ENCODE measurements around the gene SLC35E4.
"Not testable (repeated sequence)": the region's sequence is repeated elsewhere in the genome, so short reads cannot be mapped to it uniquely, and the experiment has no call there.

The SLC35E4 gene

DNA sequence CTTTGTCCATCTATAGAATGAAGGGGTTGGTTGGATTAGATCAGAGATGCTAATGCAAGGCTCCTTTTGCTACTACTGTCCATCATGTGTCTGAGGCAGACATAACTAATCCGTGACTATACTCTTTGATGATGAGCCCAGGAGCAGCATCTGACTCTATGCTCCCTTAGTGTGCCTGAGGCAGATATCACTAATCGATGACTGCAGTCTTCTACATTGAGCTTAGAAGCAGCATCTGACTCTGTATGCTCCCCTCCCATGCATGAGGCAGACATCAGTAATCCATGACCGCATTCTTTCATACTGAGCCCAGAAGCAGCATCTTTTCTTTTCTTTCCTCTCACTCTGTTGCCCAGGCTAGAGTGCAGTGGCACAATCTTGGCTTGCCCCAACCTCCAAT is 24.4 kb upstream of the SLC35E4 start:
- no peak for DNase-seq (ENCODE audit: low spot score)

DNA sequence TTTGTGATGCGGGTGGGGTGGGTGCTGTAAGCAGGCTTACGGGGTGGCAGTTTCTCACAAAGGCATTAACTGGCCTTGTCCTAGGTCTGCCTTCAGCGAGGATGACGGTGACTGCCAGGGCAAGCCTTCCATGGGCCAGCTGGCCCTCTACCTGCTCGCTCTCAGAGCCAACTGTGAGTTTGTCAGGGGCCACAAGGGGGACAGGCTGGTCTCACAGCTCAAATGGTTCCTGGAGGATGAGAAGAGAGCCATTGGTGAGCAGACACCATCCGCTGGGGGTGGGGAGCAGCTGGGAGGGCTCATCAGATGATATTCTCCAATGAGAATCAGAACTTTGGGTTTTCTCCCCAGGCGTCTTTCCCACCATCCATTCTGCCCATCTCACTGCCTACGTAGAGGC is 22.8 kb upstream of the SLC35E4 start:
- DNase-seq (ENCODE audit: low spot score), result no peak

DNA sequence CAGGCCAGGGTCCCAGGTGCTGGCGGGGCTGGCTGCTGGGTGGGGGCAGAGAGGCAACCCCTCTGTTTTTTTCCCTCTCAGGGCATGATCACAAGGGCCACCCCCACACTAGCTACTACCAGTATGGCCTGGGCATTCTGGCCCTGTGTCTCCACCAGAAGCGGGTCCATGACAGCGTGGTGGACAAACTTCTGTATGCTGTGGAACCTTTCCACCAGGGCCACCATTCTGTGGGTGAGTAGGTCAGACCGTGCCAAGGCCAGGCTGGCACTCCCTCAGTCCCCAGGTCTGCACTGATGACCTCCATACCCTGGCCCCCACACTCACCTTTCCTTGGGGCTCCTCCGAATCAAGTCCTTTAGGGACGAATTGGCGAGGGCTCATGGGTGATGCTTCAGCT is 21.3 kb upstream of the SLC35E4 start:
- DNase-seq (ENCODE audit: low spot score), result no peak

DNA sequence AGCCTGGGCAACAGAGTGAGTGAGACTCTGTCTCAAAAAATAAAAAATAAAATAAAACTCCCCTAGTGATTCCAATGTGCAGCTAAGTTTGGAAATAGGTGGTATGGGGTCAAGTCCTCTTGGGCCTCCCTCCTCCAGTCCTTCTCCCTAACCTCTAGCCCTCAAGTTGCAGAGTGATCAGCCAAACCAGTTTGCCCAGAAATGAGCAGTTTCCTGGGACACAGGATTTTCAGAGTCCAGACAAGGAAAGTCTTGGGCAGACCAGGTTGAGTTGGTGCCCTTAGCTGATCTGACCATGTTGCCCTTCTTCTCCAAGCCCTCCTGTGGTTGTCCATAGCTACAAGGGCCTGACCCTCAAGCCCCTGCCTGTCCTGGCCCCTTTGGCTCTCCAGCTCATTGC is 20.7 kb upstream of the SLC35E4 start:
- no peak for DNase-seq (ENCODE audit: low spot score)

DNA sequence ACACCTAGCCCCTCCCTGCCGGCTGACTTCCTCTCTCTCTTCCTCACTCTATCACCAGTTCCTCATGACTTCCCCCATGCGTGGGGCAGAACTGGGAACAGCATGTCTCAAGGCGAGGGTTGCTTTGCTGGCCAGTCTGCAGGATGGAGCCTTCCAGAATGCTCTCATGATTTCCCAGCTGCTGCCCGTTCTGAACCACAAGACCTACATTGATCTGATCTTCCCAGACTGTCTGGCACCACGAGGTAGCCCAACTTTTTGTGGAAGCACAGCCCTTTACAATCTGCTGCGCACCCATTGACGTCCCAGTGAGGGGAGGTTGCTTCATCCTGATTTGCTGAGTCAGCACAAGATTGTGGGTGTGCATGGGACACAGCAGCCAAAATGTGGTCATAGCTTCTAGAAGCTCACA is 20.0 kb upstream of the SLC35E4 start:
- no peak for DNase-seq (ENCODE audit: low spot score)

DNA sequence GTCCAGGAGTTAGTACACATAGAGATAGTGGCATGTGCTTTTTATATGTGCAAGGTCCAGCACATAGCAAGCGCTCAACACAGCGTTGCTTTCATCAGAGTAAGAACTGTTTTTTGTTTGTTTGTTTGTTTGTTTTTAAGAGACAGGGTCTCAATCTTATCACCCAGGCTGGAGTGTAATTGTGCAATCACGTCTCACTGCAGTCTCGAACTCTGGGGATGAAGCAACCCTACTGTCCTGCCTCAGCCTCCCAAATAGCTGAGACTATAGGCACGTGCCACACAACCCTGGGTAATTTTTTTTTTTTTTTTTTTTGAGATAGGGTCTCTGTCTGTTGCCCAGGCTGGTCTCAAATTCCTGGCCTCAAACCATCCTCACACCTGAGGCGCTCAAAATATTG is 17.8 kb upstream of the SLC35E4 start:
- DNase-seq (ENCODE audit: low spot score), result no peak

DNA sequence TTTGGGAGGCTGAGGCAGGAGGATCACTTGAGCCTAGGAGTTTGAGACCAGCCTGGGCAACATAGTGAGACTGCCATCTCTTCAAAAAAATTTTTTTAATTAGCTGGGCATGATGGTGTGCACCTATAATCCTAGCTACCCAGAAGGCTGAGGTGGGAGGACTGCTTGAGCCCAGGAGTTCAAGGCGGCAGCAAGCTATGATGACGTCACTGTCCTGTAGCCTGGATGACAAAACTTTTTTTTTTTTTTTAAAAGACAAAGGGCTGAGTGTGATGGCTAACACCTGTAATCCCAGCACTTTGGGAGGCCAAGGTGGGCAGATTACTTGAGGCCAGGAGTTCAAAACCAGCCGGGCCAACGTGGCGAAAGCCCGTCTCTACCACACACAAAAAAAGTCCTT is 15.7 kb upstream of the SLC35E4 start:
- DNase-seq (ENCODE audit: low spot score), result not testable (repeated sequence)

DNA sequence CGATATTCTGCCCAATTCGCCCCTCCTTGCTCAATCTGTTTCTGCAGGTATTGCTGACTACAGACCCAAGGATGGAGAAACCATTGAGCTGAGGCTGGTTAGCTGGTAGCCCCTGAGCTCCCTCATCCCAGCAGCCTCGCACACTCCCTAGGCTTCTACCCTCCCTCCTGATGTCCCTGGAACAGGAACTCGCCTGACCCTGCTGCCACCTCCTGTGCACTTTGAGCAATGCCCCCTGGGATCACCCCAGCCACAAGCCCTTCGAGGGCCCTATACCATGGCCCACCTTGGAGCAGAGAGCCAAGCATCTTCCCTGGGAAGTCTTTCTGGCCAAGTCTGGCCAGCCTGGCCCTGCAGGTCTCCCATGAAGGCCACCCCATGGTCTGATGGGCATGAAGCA is 9.2 kb upstream of the SLC35E4 start:
- no peak for DNase-seq (ENCODE audit: low spot score)

DNA sequence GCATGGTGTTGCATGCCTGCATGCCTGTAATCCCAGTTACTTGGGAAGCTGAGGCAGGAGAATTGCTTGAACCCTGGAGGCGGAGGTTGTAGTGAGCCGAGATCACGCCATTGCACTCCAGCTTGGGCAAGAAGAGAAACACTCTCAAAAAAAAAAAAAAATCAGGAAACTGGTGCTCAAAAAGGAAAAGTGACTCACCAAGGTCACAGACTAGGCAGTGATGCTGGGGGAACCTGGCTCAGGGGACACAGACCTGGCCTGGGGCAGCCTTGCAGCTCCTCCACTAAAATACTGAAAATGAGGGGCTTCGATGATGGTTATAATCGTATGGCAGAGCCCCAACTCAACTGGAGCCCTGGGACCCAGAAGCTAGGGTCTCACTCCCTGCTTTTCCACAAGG is 8.1 kb upstream of the SLC35E4 start:
- no peak for DNase-seq (ENCODE audit: low spot score)

DNA sequence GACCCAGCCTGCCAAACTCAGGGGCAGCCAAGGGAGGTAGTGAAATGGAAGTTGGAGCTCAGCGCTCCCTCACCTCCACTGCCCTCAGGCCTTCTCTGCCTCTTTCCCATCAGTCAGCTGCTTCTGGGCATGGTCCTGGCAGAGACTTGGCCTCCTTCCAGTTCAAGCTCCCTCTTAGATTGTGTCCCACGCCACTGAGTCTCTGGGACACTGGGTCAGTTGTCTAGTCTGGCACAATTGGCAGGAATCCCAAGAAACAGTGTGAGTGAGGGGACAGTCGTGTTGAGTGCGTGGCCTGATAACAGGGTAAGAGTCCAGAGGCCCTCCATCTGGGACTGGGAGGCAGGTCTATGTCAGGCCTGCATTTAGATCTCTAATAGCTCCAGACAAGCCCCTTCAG is 7.1 kb upstream of the SLC35E4 start:
- no peak for DNase-seq (ENCODE audit: low spot score)

DNA sequence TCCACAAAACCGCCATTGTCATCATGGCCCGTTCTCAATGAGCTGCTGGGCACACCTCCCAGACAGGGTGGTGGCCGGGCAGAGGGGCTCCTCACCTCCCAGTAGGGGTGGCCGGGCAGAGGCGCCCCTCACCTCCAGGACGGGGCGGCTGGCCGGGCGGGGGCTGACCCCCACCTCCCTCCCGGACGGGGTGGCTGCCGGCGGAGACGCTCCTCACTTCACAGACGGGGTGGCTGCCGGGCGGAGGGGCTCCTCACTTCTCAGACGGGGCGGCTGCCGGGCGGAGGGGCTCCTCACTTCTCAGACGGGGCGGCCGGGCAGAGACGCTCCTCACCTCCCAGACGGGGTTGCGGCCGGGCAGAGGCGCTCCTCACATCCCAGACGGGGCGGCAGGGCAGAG is 4.1 kb upstream of the SLC35E4 start:
- DNase-seq (ENCODE audit: low spot score), result not testable (repeated sequence)

DNA sequence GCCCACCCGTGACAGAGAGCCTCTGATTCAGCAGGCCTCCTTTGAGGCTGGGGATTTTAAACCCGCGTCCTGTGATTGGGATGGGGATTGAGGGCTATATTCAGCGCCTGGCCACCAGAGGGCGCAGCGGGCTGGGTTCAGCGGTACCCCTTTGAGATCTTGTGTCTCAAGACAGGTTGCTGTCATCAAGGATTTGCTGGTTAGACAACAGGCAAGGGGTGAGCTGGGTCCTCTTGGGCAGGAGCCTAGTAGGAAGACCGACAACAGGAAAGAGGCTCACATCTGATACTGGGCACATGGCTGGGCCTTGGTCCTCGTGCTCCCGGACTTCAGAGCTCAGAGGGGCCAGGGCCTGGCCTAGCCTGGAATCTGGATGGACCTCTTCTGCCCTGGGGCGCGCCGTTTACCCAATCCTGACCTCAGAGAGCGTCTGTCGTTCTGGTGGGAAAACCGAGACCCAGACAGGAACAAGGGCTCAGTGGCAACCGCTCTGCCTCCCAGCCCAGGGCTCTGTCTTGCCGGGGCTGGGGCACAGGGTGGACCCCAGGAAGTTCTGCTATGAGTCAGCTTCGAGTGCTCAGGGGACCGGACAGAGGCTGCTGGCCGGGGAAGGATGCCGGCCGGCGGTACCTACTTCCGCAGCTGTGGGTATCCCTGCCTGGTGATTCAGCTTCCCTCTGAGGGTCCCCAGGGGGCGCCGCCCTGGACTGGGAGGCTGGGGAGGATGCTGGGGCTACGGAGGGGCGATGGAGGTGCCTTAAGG is 929 bp upstream of the SLC35E4 start:
- DNase-seq (ENCODE audit: low spot score), result peak; percentile 91

DNA sequence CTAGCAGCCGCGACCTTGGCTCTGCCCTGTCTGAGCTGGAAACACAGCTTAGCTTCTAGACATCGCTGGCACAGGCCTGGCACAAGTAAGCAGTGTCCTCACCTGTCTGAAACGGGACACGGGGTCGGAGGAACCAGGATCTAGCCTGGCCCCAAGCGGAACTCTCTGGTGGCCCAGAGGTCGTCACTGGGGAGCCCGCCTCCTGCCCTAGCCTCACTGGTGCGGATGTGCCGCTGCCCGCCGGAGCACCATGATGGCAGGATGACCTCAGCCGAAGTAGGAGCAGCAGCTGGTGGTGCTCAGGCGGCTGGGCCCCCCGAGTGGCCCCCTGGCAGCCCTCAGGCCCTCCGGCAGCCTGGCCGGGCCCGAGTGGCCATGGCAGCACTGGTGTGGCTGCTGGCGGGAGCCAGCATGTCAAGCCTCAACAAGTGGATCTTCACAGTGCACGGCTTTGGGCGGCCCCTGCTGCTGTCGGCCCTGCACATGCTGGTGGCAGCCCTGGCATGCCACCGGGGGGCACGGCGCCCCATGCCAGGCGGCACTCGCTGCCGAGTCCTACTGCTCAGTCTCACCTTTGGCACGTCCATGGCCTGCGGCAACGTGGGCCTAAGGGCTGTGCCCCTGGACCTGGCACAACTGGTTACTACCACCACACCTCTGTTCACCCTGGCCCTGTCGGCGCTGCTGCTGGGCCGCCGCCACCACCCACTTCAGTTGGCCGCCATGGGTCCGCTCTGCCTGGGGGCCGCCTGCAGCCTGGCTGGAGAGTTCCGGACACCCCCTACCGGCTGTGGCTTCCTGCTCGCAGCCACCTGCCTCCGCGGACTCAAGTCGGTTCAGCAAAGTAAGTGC is 871 bp downstream of the SLC35E4 start:
- no peak for DNase-seq (ENCODE audit: low spot score)

DNA sequence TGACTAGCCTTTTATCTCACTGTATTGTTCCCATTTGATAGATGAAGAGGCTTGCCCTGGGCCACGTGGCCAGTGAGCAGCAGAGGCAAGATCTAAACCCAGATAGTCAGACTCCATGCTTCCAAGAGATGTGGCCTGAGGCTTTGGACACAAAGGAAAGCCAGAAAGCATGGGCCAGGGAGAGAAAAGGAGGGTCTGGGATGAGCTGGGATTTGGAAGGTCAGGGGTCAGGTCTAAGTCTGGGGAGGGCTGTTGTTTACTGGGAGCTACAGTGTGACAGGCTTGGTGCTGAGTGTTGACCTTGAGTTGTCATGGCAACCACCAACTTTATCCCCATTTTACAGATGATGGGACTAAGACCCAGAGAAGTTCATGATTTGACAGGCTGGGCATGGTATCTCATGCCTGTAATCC is 2.1 kb downstream of the SLC35E4 start:
- no peak for DNase-seq (ENCODE audit: low spot score)

DNA sequence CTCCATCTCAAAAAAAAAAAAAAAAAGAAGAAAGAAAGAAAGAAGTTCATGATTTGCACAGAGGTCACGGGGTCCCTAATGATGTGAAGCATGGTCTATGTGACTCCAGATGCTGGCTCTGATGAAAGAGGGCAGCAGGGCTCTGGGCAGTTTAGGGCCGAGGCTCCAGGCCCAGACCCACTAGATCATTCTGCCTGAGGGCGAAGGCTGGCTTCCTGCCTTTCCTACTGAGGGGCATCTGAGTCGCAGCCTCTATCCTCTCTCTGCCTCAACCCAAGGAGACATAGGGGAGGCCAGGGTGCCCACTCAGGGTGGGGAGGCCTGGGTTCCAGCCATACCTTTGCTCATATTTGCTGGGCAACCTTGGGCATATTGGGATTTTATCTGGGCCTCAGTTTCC is 4.8 kb downstream of the SLC35E4 start:
- DNase-seq (ENCODE audit: low spot score), result no peak

DNA sequence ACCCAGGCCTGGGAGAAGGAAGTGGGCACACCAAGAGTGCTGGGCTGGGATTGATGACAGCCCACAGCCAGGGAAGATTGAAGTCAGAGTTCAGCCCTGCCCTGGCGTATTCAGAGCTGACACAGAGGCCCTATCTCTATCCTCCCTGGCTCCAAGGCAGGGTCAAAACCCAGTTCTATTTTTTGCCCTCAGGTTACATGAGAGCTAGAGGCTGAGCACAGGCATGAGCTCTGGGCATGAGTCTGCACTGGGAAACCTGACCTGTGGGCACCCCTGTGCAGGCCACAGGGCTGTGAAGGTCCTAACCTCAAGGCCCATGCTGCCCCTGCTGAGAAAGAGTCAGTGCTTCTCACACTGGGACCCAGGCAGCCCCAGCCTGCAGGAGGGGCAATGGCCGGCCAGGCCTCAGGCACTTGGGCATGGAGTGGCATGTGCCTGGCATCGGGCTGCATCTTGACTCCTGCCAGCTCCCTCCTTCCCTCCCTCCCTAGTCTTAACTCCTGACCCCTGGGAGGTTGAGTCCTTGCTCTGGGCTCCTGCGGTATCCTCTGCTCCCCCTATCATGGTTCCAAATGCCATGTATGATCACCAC is 5.4 kb downstream of the SLC35E4 start:
- no peak for DNase-seq (ENCODE audit: low spot score)

DNA sequence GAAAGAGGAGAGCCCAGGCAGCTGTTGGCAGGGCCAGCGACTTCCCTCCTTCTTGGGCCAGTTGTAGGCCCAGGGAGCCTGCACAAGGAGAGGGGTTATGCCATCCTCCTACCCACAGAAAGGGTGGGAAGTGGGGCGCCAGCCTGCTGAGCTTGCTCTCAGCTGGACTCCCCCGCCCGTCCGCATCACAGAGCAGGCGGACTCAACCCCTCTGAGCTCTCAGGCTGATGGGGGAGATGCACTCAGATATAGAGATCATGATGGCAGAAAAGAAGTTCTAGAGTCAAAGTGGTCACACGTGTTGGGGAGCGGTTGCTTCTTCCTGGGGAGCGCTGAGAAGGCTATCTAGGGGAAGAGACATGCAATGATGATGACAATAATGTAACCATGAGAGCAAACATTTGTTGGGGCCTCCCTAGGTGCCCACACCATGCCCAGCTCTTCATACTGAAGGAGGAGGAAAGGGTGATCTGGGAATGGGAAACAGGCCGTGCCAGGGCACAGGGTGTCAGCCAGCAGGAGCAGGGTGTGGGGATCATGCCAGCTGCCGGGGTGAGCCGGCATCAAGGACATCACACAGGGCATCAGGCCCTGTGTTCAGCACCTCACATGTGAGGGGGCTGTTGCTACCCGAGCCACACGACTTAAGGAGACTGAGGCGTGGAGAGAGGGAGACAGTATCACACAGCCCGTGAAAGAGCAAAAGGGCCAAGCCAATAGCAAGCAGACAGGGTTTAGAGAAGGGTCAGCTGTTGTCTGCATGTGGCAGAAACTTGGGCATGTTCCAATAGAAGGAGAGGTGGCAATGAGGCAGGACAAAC is 7.7 kb downstream of the SLC35E4 start:
- DNase-seq (ENCODE audit: low spot score), result no peak

DNA sequence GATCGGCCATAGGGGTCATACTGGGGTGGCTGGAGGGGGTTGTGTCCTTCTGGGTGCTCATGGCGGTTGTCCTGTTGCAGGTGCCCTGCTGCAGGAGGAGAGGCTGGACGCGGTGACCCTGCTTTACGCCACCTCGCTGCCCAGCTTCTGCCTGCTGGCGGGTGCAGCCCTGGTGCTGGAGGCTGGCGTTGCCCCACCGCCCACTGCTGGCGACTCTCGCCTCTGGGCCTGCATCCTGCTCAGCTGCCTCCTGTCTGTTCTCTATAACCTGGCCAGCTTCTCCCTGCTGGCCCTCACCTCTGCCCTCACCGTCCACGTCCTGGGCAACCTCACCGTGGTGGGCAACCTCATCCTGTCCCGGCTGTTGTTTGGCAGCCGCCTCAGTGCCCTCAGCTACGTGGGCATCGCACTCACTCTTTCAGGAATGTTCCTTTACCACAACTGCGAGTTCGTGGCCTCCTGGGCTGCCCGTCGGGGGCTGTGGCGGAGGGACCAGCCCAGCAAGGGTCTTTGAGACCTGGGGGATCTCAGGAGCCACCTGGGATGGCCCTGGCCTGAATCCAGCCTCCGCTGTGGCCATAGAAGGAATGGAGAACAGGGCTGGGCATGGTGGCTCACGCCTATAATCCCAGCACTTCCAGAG is 11.1 kb downstream of the SLC35E4 start:
- DNase-seq (ENCODE audit: low spot score), result no peak

DNA sequence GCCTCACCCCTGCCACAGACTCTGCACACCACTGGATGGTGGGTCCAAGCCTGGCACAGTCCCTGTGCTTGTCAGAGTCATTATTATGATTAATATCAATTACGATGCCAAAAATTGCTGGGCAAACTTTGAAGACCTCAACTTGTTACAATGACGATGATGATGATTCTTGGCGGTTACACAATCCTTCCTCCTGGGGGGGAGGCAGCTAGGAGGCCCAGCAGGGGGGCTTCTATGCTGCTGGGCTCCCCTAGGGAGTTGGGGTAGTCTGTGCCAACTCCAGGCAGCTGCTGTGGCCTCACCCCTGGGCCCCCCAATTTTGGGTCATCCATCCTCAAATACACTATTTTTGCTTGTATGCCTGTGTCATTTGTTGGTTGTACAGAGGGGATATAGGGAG is 12.0 kb downstream of the SLC35E4 start:
- no peak for DNase-seq (ENCODE audit: low spot score)

DNA sequence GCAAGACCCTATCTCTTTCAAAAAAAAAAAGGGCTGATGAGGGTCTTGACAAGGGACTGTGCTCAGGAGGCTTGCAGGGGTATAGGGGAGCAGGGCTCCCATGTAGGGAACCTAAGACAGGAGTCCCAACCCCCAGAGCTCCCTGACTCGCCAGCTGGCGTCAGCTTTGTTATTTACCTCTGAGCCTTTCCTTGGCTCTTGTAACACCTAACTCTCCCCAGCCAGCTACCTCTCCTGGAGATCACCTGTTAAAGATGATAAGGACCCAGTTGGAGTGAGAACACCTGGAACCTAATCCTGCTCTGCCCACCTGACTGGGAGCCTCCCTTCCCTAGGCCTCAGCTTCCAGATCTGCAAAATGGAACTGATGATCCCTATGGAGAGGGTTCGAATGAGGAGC is 13.2 kb downstream of the SLC35E4 start:
- no peak for DNase-seq (ENCODE audit: low spot score)

DNA sequence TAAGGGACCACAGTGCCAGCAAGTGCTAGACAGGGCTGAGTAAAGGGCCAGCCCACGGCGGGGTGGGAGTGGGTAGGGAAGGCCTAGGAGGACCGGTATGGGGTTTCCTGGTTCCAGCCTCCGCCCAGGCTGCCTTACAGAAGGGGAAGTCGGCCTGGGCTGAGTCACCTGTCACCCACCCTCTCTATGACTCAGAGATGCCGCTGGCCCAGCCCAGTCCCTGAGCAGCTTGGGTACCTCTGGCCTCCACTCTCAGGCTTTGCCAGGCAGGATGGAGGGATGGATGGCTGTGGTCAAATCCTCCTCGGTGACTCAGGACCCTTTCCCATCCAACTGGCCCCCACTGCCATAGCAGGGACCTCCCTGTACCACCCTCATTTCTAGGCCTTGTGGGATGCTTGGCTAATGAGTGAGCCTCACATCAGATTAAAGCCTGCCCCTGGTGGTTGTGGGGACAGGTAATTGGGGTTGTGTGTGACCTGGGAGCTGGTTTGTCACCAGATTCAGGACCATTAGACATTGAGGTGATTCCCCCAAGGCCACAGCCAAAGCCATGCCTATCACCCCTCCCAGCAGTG is 13.9 kb downstream of the SLC35E4 start:
- DNase-seq (ENCODE audit: low spot score), result peak; percentile 83

Measured in CD4-positive, alpha-beta T cell treated with Interleukin-15 for 4 hours (primary cell).